Iris pigment epithelial cell (primary cell): ENCODE data around the gene EIF2S2.
A peak's percentile ranks its signal among the peaks of the same experiment; 100 is the strongest.

Experiments used
- DNase-seq: peaks from one replicate; pipeline ENCODE4 v3.0.0-alpha.2; 2011; ENCODE audit warnings: low read depth

The EIF2S2 gene

DNA sequence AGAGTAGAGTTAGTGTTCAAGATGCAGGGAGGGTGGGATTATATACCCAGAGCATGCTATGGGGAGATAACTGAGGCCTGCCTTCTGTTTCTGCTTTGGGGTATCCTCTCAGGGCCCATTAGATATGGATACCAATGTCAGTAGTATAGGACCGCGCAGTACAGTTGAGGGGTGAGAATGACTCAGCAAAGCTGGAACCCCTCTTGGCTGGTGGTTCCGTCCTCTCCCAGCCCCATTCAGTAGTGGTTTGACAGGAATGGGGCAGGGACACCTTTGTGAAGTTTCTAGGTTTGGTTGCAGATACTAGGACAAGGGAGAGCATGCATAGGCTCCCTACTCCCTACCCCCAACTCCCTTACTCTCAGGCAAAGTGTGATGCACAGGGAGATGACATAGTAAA lies 47.8 kb downstream of the EIF2S2 start:
- no peak for DNase-seq

DNA sequence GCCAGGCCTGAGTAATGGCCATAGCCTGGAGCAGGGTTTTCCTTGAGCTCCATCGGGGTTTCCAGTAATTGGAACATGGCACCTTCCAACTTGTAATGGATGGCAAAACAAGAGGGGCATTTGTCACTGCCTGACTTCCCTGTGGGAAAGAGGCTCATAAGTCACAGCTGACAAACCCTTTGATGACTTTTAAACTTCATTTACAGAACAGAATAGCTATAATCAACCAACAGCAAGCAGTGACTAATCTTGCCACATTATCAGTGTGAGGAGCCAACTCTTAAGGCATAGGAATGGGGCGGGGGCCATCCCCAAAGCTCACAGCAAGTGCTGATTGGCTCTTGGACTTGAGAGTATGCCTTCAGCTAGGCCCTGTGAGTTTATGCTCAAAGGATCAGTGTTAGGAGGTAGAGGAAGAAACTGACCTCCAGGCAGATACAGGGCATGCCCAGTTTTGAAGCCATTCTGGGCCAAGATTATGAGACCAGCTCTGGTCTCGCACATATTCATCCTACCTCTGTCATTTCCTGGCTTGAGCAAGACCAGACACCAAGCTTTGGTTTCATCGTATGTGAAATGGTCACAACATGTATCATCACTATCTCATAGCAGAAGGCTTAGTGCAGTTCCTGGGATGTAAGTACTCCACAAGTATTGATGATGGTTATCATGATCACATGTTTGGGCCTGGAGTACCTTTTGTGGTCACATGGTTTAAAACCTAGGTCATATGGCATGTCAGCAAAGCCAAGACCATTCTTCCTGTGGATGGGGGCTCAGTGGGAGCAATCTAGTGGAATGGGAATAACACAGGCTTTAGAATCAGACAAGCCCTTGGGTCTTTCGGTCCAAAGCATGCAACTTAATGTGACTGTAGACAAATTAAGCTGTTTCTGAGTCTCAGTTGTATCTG lies 49.2 kb downstream of the EIF2S2 start:
- DNase-seq, result peak; percentile 81

DNA sequence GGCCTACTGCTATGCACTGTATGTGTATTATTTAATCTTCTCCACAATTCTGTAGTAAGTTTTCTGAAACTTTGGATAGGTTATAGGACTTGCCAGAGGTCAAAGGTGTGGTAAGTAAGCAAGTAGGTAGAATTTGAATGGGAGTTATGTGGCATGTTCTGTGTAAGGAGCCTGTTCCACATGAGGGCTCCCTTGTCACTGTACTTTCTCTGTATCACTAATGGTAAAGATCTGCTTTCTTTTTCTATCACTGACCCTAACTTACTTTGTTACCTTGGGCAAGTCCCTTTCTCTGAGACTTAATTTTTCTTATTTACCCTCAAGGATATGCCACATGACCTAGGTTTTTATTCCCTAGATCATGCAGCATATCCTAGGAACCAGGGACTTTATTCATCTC lies 50.3 kb downstream of the EIF2S2 start:
- no peak for DNase-seq

DNA sequence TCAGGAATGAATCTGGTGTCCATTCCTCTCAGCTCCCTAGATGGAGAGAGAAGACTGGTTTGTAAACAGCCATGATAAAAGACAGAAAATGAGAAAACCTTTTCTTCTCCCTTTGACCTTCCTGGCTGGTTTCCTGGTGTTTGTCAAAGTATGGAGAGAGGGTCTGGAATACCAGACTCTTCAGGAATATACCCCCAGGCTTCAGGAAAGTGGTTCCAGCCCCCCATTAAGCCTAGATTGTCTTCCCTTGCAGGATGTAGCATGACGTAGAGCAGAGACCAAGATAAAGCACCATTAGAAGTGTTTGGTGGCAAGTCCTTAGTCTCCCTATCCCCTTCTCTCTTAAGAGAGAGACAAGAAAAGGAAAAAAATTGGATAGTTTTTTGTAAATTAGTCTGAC lies 51.1 kb downstream of the EIF2S2 start:
- no peak for DNase-seq

DNA sequence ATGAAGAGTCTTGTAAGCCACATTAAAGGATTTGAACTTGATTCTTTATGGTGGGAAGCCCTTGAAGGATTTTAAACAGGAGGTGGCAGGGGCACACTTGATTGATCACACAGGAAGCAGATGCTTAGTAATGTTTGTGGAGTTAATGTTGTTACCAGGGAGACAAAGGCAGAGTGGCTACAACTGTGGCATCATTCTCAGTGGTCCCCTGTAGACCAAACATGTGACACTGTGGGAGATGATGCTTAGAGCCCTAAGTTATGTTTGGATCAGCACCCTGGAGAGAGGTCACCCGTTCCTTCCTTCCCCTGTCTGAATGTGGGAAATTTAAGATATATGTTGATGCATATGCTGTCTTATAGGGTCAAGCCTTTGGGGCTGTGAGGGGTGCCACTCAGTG lies 53.2 kb downstream of the EIF2S2 start:
- peak; percentile 22 for DNase-seq

DNA sequence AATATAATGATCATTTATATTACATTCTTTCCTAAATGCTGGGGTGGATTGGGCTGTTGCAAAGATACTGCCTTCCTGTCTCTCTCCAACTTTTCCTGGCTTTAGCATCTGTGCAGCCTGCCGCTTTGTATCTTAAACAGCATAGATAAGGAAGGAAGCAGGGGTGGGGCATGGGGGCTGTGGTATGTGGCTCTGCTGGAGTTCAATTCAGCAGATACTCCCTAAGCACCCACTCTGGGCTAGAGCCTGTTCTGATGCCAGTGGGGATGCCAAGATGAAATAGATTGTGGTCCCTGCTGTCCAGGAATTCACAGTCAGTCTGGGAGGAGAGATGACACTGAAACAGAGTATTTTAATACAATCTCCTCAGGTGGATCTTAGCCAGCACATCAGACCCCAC lies 56.8 kb downstream of the EIF2S2 start:
- no peak for DNase-seq

DNA sequence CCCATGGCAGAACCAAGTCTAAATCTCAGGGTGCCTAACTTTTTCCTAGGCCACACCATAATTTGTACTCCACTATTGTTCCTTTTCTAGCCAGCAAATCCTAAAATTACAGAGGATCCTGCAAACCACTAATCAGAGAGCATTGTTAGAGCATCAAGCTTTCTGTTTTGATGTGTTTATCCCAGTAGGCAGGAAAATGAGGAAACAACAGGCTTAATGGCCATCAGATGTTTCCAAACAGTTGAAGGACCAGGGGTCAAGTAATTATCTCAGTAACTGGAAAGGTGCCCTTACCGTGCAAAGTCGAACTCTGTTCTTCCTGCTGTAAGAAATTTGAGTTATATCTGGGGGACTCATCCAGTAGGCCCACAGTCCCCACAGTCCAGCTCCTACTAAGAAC lies 59.6 kb downstream of the EIF2S2 start:
- DNase-seq, result no peak

DNA sequence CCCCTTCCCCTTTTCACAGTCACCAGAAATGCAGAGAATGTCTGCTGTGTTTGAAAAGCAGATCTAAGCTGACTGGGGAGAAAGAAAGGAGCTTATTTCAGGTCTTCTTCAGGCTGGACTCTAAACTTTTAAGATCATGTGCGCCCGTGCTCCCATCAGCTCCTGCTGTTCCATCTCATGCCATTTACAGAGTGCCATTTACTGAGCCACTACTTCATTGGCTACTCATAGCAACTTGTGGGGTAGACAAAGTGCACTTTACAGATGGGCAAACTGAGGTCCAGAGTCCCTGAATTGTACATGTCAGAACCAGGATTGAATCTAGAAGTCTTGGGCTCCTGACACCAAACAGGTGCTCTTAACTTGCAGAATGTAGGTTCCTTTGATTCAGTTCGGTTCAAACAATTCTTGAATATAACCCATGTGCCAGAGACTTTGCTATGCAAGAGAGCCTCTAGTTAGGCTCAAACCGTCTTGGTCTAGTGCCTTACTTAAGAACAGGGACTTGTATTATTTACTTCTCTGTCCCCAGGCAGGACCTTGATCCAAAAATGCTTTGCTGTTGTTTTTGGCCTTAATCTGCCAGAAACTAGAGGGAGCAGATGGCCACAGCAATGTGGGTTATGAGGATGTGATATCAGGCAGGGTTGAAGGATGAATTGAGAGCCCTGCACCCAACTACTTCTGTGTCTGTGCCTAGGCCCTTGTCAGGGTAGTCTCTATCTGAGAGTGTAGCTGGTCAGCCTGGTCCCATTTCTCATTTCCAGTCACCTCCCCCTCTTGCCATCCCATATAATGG lies 61.9 kb downstream of the EIF2S2 start:
- no peak for DNase-seq

DNA sequence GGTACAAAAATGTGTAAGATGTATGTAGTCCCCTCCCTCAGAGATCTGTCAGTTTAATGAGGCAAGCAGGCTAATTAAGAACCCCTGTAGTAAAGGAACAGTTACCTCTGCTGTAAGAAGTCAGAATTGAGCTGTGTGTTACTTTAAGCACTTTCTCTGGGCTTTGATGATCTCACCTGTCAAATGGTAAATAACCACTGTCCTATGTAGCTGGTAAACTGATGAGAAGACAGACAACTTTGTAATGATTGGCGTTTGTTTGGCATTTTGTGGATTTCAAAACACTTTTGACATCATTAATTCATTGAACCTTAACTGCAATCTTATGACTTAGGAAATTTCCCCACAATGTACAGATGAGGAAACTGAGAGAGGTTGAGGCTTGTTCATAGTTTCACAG lies 62.7 kb downstream of the EIF2S2 start:
- DNase-seq, result no peak

DNA sequence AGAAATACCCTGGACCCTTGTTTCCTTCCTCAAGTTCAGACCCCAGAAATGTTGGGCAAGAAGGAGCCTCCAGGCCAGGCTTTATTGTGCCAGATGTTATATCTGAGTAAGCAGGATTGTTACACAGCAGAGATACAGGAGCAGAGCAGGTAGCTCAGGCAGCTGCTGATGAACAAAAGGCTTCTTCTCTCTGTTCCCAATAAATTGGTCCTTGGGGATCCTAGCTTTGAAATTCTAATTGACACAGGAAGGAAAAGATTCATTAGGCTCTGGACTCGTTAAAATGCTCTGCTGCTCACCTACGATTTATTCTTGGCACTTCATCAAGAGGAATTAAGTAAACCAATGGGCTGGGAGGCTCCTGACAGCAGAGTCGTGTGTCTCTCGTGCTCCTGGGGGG lies 64.1 kb downstream of the EIF2S2 start:
- DNase-seq, result no peak

DNA sequence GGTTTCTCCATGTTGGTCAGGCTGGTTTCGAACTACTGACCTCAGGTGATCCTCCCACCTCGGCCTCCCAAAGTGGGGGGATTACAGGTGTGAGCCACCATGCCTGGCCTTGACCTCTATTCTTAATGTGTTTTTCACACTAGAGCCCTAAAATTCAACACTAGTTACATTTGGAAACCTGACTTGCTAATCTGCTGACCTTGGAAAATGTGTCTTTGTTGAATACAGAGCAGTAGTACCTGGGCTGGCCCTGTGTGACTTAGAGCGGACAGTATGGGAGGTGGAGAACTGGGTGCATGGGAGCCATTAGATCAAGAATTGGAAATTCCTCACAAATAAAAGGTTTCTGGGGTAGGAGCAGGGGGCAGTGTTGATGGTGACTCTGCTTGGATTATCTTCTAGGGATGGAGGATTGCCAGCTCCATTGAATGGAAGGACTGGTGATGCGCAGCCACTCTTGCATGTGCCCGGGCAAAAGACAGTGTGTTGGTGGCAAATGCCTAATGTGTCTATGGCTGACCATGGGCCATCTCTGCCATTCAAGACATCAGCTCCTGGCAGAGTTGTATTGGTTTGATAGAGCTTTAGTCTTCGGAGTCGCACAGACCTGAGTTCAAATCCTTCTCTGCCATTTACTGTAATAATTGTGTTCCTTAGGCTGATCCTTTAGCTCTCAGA lies 64.9 kb downstream of the EIF2S2 start:
- no peak for DNase-seq

DNA sequence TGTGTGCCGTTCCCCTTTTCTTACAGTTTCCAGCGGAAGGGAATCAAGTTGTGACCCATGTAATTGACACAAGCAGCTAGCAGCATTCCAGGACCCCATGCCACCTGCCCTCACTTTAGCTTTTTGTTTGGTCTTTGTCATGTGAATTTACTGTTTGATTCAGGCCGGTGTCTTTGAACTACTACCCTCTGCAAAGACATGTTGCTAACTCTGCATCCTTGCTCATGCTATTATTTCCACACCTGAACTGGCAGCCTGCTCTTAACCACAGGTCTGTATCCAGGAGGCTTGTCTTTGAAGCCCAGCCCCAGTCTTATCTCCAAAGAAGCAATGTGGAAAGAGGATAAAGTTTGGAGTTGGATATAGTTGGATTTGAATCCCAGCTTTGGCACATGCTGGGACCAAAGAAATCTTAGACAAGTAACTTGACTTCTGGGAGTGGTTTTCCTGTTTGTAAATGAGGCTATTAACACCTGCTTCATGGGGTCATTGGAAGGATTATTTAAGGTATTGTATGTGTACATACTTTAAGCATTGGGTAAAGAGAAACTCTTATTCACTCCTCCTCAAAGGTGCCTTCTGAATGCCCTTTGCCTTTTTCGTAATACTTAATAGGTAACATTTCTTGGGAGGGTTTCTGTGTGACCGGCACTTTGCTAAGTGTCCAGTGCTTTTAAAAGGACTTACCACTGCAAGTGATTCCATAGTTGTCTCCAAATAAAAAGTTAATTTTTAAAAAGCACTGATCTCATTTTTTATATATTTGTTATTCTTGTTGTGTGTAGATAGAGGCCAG lies 65.9 kb downstream of the EIF2S2 start:
- DNase-seq, result no peak

DNA sequence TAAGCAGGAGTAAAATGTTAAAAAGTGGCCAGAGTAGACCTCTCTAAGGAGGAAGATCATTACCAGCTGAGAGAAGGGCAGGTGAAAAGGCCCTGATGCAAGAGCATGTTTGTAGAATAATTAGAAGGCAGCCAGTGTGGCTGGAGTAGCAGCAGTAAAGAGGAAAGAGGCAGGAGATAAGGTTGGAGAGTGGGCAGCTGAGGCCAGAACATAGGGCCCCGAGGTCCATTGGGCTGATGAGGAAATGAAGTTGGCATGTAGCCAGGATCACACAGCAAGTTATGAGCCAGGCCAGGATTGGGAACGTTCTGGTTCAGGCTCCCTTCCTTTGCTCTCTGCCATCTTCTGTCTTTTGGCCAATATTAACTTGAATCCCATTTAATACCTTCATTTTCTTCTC lies 66.7 kb downstream of the EIF2S2 start:
- peak; percentile 31 for DNase-seq

DNA sequence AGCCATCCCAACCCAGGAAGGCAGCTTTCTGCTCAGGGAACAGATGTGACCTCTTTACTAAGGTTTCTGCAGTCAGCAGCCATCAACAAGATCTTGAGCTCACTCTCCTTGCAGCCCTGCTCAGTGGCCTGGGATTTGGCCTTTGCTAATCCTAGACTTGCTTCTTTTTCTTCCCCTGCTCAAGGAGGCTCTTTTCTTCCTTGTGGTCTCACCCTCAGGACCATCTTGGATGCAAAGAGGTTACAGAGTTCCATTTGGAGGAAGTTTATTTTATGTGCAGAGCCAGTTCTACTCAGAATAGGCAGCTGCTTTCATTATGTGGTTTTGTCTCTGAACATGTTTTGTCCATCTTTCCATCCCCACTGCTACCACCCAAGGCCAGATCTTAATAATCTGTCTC lies 69.0 kb downstream of the EIF2S2 start:
- DNase-seq, result no peak

DNA sequence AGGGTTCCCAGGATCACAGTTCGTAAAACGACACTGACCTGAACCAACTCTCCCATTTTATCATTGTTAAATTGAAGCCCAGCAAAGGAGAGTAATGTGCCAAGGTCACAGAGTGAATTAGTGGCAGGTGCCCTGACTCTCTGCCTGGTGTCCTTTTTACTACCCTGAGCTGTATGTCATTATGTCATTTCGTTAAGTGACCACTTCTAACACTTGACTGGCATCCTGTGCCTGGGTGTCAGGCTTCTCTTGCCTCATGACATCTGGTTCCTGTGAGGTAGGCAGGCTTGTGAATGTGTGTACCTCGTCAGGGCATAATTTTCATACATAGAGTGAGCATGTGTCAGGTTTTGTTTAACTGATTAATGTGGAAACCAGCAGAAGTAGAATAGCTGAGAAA lies 69.8 kb downstream of the EIF2S2 start:
- no peak for DNase-seq

DNA sequence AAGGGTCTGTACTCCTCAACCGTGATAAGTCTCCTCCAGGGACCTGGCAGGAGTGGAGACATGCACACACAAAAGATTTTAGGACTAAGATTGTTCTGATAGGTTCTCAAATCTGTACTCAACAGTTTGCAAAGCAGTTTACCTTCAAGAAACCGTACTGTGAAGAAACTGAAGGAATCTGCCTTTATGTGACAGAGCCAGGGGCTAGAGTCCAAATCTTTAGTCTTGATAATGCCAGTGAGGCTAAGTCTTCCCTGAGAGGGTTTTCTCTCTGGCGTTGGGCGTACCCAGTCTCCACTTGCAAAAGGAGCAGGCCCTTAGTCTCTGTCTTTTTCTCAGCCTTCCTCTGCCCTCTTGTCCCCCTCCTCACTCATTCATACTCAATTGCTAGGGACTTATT lies 70.8 kb downstream of the EIF2S2 start:
- no peak for DNase-seq

DNA sequence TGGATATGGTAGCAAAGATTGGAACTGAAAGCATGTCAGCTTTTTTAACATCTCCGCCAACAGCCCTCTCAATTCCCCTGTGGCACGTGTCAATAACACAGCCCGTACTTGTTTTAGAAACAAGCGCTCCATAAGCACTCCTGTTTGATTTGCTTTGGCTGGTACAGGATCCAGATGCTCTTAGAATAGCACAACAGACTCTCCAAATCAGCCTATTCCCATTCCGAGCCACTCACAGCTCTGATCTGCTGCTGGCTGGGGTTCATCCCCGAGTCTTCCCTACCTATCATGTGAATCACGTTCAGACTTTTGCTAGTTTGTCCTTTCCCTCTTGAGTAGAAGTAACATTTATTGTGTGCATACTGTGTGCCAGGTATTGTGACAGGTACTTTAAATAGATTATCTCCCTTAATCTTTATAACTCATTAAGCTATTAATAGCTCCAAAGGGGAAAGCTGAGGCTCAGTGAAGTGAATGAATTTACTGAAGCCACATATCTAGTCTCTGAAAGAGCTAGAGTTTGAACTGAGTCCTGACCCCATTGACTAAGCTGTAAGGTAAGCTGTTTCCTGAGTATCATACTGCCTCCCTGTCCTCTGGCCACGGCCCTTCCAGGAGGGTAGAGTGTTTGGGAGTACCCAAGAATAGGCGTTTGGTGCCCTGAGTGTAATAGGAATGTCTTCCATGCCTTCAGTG lies 71.6 kb downstream of the EIF2S2 start:
- DNase-seq, result no peak
